Left lung (tissue), 10 donors: ENCODE data around the gene RBM15. TPM values are rescaled to one million over a fixed set of nuclear protein-coding genes. Genes with fewer than 3 reads are reported as not detected.

Experiments used
- ATAC-seq: fragments of 200-7000 bp; cut with Tn5 transposase; one replicate; pipeline ENCODE4 v1.9.1; 2020; ENCODE audit warnings: moderate library complexity
- DNase-seq, 4 donors: peaks; one replicate each; pipeline ENCODE4 v3.0.0-alpha.2; 2013 to 2020
- H3K27ac ChIP-seq, 2 donors: fragments of 200-600 bp; sonication (generic) in 1 of 2; one replicate each; pipeline versions ENCODE4 v1.5.0 to v1.8.0; 2020 to 2021
- H3K27me3 ChIP-seq, 2 donors: fragments of 200-600 bp; sonication (generic) in 1 of 2; one replicate each; pipeline versions ENCODE4 v1.5.0 to v1.8.0; 2020 to 2021
- H3K36me3 ChIP-seq, 2 donors: fragments of 200-600 bp; sonication (generic) in 1 of 2; one replicate each; pipeline versions ENCODE4 v1.5.0 to v1.8.0; 2020 to 2021
- H3K4me1 ChIP-seq, 2 donors: fragments of 200-600 bp; one replicate each; pipeline ENCODE4 v1.8.0; 2021
- H3K4me3 ChIP-seq, 2 donors: fragments of 200-600 bp; sonication (generic) in 1 of 2; one replicate each; pipeline versions ENCODE4 v1.5.0 to v1.8.0; 2020 to 2021; ENCODE audit warnings: mild to moderate bottlenecking in 1 of 2
- H3K9me3 ChIP-seq, 2 donors: fragments of 200-600 bp; sonication (generic) in 1 of 2; one replicate each; pipeline versions ENCODE4 v1.5.0 to v1.8.0; 2020 to 2021
- intact Hi-C, 2 donors: fragments of 100-400 bp; cut with DNase I; formaldehyde crosslinking; loops; one replicate each; pipeline versions ENCODE4 v1.11.2 to v1.14.2; 2022
- polyA plus RNA-seq, 6 donors: library from polyadenylated mRNA; unstranded; fragments of 120-200 nt; gene quantifications; one replicate each; pipeline ENCODE4 v1.2.1, GENCODE V29; 2013; ENCODE audit not compliant: insufficient read length in 6 of 6
- total RNA-seq, 2 donors: library from RNA; stranded (reverse); fragmentation: NEBNext Ultra II Directional; extraction: Animal tissue kit (Norgen Biotek cat#: 25700); gene quantifications; one replicate each; pipeline ENCODE4 v1.2.1, GENCODE V29; 2021
- TF ChIP-seq, protein P1 (sequence below), 2 donors: fragments of 200-600 bp; sonication (generic) in 1 of 2; IDR thresholded peaks; one replicate each; pipeline versions ENCODE4 v1.5.0 to v1.8.0; 2021; ENCODE audit warnings: antibody characterized with exemption in 2 of 2
- donor health status: DM: no; HTN: yes; CAD: no.
- donor health status: DM: no; HTN: no; CAD: no.

RBM15 gene
- total and polyA plus RNA-seq, 8 donors: 10.9 to 24.3 (median 13.2) TPM

DNA sequence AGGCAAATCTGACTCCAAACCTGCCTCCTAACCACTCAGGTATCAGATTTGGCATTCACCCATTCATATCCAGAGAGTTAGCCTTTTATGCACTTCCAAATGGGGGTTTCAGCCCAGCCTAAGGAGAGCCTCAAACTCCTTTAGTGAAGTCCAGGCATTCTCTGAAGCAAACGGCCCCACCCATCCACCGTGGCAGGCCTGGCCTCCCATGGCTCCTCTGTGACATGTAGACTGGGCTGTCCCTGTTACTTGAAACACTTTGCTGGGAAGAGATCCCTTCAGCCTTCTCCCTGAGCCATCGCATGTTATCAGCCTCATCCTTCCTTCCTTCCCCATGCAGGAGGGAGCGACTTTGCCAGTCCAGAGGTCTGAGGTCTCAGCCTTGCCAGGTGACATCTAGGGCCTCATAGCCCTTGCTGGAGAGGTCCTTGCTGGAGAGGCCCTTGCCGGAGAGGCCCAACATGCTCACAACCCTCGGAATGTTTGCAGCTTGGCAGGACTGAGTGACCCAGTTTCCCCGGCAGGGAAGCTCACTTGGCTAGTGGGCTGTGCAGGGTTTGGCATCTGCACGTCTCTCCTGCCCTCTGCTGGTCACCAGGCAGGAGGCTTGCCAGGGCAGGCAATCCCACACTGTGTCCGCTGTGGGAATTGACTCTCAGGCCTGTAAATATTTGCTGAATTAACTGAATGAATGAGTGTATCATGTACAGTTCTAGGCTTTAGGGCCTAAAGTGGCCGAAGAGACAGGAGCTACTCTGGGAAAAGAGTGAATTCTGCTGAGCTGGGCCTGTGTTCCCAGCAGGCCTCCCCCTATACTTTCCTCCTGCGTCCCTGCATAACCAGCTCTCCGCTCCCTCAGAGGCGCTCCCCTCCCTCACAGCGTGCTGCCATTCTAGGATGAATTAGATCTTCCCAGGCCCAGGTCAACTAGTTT lies 26.7 kb upstream of the RBM15 start:
- intact Hi-C loops: loop anchor here (2.0 to 10.0 kb wide), 3 partner anchors 104 to 152 kb away; no protein-coding TSS in a partner anchor
- ATAC-seq: peak; percentile 97
- Histone ChIP-seq H3K9me3 (no peaks in the 10 kb centered on the region), H3K4me1 (peaks cover 4 to 14% of the 10 kb centered on the region in 2 donors), H3K27me3 (no peaks in the 10 kb centered on the region), H3K4me3 (no peak overlapping the region), H3K27ac (no peak overlapping the region), H3K36me3 (no peaks in the 10 kb centered on the region)
- TF ChIP-seq, protein P1, sequence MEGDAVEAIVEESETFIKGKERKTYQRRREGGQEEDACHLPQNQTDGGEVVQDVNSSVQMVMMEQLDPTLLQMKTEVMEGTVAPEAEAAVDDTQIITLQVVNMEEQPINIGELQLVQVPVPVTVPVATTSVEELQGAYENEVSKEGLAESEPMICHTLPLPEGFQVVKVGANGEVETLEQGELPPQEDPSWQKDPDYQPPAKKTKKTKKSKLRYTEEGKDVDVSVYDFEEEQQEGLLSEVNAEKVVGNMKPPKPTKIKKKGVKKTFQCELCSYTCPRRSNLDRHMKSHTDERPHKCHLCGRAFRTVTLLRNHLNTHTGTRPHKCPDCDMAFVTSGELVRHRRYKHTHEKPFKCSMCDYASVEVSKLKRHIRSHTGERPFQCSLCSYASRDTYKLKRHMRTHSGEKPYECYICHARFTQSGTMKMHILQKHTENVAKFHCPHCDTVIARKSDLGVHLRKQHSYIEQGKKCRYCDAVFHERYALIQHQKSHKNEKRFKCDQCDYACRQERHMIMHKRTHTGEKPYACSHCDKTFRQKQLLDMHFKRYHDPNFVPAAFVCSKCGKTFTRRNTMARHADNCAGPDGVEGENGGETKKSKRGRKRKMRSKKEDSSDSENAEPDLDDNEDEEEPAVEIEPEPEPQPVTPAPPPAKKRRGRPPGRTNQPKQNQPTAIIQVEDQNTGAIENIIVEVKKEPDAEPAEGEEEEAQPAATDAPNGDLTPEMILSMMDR (IDR thresholded peaks at IDR 0.05): peak; percentile 89 to 96
- DNase-seq: peak; percentile 64 to 88 (median 80)

DNA sequence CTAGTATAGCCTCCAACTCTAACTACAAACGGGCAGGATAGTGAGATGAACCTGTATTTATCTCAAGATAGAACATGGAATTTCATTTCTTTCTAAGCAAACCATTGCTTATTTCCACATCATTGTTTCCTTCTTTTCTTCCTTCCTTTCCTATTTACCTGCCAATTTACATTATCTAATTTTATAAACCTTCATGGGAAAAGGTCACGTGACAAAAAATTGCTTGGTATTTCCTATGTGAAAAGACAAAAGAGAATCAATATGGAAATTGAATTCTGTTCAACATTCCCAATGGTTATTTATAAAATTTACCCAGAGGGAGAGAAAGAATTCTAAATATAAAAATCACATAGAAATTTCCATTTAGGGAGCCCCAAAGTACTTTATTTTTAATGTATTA lies 22.4 kb upstream of the RBM15 start:
- no peaks in the 10 kb centered on the region for H3K27me3 ChIP-seq
- H3K4me1 ChIP-seq: peaks cover 4 to 7% of the 10 kb centered on the region in 2 donors
- no peaks in the 10 kb centered on the region for H3K9me3 ChIP-seq
- H3K36me3 ChIP-seq: no peaks in the 10 kb centered on the region
- ATAC-seq (no peak), DNase-seq (no peak)
- intact Hi-C loops: loop anchor here (10.0 kb wide), 2 partner anchors 112 to 148 kb away; no protein-coding TSS in a partner anchor
- no peak overlapping the region for H3K4me3 ChIP-seq
- H3K27ac ChIP-seq: no peak overlapping the region
- TF ChIP-seq, protein P1 (IDR thresholded peaks at IDR 0.05): no peak

DNA sequence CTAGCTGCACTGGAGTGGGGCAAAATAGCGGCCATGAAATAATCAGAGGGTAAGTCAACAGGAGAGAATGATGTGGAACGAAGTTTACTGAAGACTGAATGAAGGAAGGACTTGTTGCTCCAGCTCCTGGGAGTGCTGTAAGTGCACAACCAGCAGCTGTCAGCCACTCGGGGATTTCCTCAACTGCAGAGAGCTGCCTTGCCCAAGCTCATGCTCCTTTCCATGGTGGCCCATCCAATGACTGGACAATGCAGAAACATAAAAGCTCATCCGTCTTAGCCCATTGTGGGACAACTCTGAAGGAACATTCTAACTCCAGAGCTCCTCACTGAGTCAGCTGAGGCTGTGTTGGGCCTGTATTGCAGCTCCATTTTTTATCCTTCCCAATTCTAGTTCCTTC lies 21.1 kb upstream of the RBM15 start:
- no peak overlapping the region for H3K27ac ChIP-seq
- DNase-seq (no peak), ATAC-seq (no peak)
- intact Hi-C loops: loop anchor here (10.0 kb wide), 2 partner anchors 113 to 147 kb away; no protein-coding TSS in a partner anchor
- H3K4me3 ChIP-seq: no peak overlapping the region
- no peaks in the 10 kb centered on the region for H3K36me3 ChIP-seq
- no peaks in the 10 kb centered on the region for H3K27me3 ChIP-seq
- no peaks in the 10 kb centered on the region for H3K9me3 ChIP-seq
- TF ChIP-seq, protein P1 (IDR thresholded peaks at IDR 0.05): no peak
- H3K4me1 ChIP-seq: no peaks in the 10 kb centered on the region

DNA sequence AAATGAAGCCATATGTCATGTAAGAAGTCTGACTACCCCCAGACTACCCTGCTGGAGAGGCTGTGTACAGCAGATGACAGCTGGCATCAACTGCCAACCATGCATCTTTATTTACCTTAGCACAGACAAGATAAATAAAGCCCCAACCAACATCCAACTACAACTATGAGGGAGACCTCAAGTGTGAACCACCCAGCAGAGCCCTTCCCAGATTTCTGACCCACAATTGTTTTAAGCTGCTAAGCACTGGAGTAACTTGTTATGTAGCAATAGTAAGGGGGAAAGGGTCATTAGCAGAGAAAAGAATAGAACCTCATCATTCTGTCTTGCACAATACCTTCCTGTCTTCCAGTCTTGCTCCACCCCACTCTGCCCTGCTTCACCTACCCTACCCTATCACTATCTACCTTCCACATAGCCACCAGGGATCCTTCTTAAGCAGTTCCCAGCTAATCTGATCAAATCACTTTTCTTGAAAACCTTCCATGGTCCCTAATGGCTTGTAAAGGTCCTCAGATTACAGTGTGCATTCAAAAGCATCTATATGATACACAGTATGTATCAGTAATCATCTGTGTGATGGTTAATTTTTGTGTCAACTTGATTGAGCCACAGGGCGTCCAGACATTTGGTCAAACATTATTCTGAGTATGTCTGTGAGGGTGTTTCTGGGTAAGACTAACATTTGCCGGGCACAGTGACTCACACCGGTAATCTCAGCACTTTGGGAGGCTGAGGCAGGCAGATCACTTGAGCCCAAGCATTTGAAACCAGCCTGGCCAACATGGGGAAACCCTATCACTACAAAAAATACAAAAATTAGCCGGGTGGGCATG lies 19.6 kb upstream of the RBM15 start:
- intact Hi-C loops: loop anchor here (10.0 kb wide), 2 partner anchors 115 to 145 kb away; no protein-coding TSS in a partner anchor
- Histone ChIP-seq H3K27me3 (no peaks in the 10 kb centered on the region), H3K4me1 (no peaks in the 10 kb centered on the region), H3K36me3 (no peaks in the 10 kb centered on the region), H3K4me3 (no peak overlapping the region), H3K9me3 (no peaks in the 10 kb centered on the region), H3K27ac (peak overlapping the region in 1 of 2 donors; percentile 35)
- TF ChIP-seq, protein P1 (IDR thresholded peaks at IDR 0.05): no peak
- no peak for ATAC-seq
- DNase-seq: no peak
